ENCODE results near the gene ARL4A.

The ARL4A gene

DNA sequence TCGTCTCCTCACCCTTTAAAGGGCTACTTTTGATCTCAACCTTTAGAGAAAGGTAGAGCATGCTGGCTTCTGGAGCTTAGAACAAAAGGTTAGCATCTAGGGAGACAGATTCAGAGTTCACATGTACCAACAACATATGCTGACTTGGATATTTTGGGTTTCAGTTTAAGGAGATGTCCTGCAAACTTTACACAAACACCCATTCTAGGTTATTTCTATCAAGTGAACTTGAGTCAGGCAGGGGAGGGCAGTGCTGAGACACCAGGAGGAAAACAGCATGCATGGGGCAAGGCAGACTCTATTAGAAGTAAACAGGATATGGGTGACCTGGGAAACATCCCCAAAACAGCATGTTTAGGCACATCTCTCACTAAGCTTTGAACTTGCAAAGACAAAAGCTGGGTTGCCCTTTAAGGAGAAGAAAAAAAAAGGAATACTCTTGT, 43.8 kb downstream of the ARL4A start:
- peak; percentile 80 for ATAC-seq
- no peak for TF ChIP-seq ZNF565 (CRISPR knock-in tag; conservative IDR thresholded peaks at IDR 0.05; ENCODE audit: low read depth)
- no peak for TF ChIP-seq PPARA (CRISPR knock-in tag; IDR thresholded peaks at IDR 0.05; ENCODE audit: borderline replicate concordance)
- no peak for TF ChIP-seq ESRRG (CRISPR knock-in tag; IDR thresholded peaks at IDR 0.05)
- TF ChIP-seq ZNF70 (CRISPR knock-in tag; IDR thresholded peaks at IDR 0.05): no peak
- TF ChIP-seq RARB (CRISPR knock-in tag; IDR thresholded peaks at IDR 0.05): no peak
- no peak for TF ChIP-seq CSDC2 (CRISPR knock-in tag; IDR thresholded peaks at IDR 0.05)
- no peak for TF ChIP-seq ZNF8 (CRISPR knock-in tag; IDR thresholded peaks at IDR 0.05)
- TF ChIP-seq TCF4 (CRISPR knock-in tag; IDR thresholded peaks at IDR 0.05; ENCODE audit: borderline replicate concordance): no peak
- TF ChIP-seq GLIS3 (CRISPR knock-in tag; IDR thresholded peaks at IDR 0.05): no peak
- TF ChIP-seq, protein P1, sequence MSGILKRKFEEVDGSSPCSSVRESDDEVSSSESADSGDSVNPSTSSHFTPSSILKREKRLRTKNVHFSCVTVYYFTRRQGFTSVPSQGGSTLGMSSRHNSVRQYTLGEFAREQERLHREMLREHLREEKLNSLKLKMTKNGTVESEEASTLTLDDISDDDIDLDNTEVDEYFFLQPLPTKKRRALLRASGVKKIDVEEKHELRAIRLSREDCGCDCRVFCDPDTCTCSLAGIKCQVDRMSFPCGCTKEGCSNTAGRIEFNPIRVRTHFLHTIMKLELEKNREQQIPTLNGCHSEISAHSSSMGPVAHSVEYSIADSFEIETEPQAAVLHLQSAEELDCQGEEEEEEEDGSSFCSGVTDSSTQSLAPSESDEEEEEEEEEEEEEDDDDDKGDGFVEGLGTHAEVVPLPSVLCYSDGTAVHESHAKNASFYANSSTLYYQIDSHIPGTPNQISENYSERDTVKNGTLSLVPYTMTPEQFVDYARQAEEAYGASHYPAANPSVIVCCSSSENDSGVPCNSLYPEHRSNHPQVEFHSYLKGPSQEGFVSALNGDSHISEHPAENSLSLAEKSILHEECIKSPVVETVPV (CRISPR knock-in tag; IDR thresholded peaks at IDR 0.05): no peak
- TF ChIP-seq, protein P2, sequence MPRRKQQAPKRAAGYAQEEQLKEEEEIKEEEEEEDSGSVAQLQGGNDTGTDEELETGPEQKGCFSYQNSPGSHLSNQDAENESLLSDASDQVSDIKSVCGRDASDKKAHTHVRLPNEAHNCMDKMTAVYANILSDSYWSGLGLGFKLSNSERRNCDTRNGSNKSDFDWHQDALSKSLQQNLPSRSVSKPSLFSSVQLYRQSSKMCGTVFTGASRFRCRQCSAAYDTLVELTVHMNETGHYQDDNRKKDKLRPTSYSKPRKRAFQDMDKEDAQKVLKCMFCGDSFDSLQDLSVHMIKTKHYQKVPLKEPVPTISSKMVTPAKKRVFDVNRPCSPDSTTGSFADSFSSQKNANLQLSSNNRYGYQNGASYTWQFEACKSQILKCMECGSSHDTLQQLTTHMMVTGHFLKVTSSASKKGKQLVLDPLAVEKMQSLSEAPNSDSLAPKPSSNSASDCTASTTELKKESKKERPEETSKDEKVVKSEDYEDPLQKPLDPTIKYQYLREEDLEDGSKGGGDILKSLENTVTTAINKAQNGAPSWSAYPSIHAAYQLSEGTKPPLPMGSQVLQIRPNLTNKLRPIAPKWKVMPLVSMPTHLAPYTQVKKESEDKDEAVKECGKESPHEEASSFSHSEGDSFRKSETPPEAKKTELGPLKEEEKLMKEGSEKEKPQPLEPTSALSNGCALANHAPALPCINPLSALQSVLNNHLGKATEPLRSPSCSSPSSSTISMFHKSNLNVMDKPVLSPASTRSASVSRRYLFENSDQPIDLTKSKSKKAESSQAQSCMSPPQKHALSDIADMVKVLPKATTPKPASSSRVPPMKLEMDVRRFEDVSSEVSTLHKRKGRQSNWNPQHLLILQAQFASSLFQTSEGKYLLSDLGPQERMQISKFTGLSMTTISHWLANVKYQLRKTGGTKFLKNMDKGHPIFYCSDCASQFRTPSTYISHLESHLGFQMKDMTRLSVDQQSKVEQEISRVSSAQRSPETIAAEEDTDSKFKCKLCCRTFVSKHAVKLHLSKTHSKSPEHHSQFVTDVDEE (CRISPR knock-in tag; IDR thresholded peaks at IDR 0.05): no peak
- no peak for TF ChIP-seq ZC3H10 (CRISPR knock-in tag; IDR thresholded peaks at IDR 0.05)
- no peak for TF ChIP-seq TOX (CRISPR knock-in tag; IDR thresholded peaks at IDR 0.05; ENCODE audit: borderline replicate concordance)

DNA sequence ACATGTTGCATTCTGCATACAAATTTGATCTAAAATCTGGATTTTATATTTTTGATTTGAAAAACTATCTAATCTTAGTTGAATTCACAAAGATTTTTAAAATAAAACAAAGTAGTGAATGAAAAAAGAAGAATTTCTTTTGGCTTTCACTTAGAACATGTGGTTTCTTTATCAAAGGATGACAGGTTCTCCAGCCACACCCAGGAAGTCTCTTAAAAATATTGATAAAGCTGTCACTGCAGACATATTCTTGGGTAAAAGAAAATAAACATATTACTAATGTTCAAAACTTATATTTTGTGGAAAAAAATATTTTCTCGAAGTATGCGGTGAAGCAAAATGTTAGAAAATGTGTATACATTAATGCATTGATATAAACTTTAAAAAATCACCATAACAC, 44.3 kb downstream of the ARL4A start:
- ATAC-seq: no peak
- no peak for TF ChIP-seq OSR1 (CRISPR knock-in tag; IDR thresholded peaks at IDR 0.05)
- no peak for TF ChIP-seq ZFP30 (CRISPR knock-in tag; IDR thresholded peaks at IDR 0.05)
- no peak for TF ChIP-seq GLIS3 (CRISPR knock-in tag; IDR thresholded peaks at IDR 0.05)
- no peak for TF ChIP-seq ISL1 (CRISPR knock-in tag; IDR thresholded peaks at IDR 0.05)
- TF ChIP-seq ARNTL (CRISPR knock-in tag; IDR thresholded peaks at IDR 0.05; ENCODE audit: borderline replicate concordance, low read depth): no peak
- TF ChIP-seq ZC3H10 (CRISPR knock-in tag; IDR thresholded peaks at IDR 0.05): no peak
- TF ChIP-seq TOX (CRISPR knock-in tag; IDR thresholded peaks at IDR 0.05; ENCODE audit: borderline replicate concordance): no peak
- no peak for TF ChIP-seq PPARA (CRISPR knock-in tag; IDR thresholded peaks at IDR 0.05; ENCODE audit: borderline replicate concordance)
- TF ChIP-seq ESRRG (CRISPR knock-in tag; IDR thresholded peaks at IDR 0.05): no peak
- TF ChIP-seq RARB (CRISPR knock-in tag; IDR thresholded peaks at IDR 0.05): no peak
- no peak for TF ChIP-seq ZFP3 (CRISPR knock-in tag; IDR thresholded peaks at IDR 0.05)
- no peak for TF ChIP-seq SNAI2 (CRISPR knock-in tag; IDR thresholded peaks at IDR 0.05)
- TF ChIP-seq, protein P3, sequence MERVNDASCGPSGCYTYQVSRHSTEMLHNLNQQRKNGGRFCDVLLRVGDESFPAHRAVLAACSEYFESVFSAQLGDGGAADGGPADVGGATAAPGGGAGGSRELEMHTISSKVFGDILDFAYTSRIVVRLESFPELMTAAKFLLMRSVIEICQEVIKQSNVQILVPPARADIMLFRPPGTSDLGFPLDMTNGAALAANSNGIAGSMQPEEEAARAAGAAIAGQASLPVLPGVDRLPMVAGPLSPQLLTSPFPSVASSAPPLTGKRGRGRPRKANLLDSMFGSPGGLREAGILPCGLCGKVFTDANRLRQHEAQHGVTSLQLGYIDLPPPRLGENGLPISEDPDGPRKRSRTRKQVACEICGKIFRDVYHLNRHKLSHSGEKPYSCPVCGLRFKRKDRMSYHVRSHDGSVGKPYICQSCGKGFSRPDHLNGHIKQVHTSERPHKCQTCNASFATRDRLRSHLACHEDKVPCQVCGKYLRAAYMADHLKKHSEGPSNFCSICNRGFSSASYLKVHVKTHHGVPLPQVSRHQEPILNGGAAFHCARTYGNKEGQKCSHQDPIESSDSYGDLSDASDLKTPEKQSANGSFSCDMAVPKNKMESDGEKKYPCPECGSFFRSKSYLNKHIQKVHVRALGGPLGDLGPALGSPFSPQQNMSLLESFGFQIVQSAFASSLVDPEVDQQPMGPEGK (CRISPR knock-in tag; IDR thresholded peaks at IDR 0.05; ENCODE audit: borderline replicate concordance): no peak
- TF ChIP-seq BACH2 (CRISPR knock-in tag; IDR thresholded peaks at IDR 0.05; ENCODE audit: borderline replicate concordance): no peak
- TF ChIP-seq TCF4 (CRISPR knock-in tag; IDR thresholded peaks at IDR 0.05; ENCODE audit: borderline replicate concordance): no peak
- TF ChIP-seq ZNF565 (CRISPR knock-in tag; conservative IDR thresholded peaks at IDR 0.05; ENCODE audit: low read depth): no peak
- no peak for TF ChIP-seq CSDC2 (CRISPR knock-in tag; IDR thresholded peaks at IDR 0.05)

DNA sequence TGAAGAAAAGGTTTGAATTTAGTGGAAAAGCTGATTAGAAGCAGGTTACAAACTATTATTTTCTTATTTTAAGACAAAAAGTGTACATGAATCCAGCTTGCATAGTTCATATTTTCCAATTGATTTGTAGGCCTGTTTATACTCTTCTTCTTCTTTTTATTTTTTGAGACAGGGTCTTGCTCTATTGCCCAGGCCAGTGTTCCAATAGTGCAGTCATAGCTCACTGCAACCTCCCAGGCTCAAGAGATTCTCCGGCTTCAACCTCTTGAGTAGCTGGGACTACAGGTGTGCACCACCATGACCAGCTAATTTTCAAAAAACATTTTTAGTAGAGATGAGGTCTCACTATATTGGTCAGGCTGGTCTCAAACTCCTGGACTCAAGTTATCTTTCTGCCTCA, 45.0 kb downstream of the ARL4A start:
- ATAC-seq: no peak
- no peak for TF ChIP-seq TCF4 (CRISPR knock-in tag; IDR thresholded peaks at IDR 0.05; ENCODE audit: borderline replicate concordance)
- no peak for TF ChIP-seq ZFP30 (CRISPR knock-in tag; IDR thresholded peaks at IDR 0.05)
- TF ChIP-seq CSDC2 (CRISPR knock-in tag; IDR thresholded peaks at IDR 0.05): no peak

DNA sequence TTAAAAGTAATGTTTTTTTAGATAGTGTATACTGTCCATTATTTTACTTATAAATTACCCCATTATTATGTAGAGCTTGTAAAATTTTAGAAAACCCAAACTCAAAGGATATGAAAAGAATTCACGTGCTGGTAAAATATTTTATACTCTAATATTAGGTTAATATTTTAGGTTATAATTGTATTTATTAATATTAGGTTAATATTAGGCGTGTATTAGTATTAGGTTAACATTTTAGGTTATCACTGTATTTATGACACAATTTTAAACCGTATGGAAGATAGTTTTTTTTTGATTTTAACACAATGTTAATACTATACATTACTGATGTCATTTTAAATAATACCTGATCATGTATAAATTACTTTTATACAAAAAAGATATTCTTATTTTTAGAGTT, 48.5 kb downstream of the ARL4A start:
- TF ChIP-seq BACH2 (CRISPR knock-in tag; IDR thresholded peaks at IDR 0.05; ENCODE audit: borderline replicate concordance): no peak
- no peak for TF ChIP-seq OSR1 (CRISPR knock-in tag; IDR thresholded peaks at IDR 0.05)
- TF ChIP-seq, protein P3 (CRISPR knock-in tag; IDR thresholded peaks at IDR 0.05; ENCODE audit: borderline replicate concordance): no peak
- no peak for TF ChIP-seq ZC3H10 (CRISPR knock-in tag; IDR thresholded peaks at IDR 0.05)
- TF ChIP-seq RARB (CRISPR knock-in tag; IDR thresholded peaks at IDR 0.05): no peak
- no peak for TF ChIP-seq ZNF8 (CRISPR knock-in tag; IDR thresholded peaks at IDR 0.05)
- TF ChIP-seq ISL1 (CRISPR knock-in tag; IDR thresholded peaks at IDR 0.05): no peak
- no peak for TF ChIP-seq ZNF70 (CRISPR knock-in tag; IDR thresholded peaks at IDR 0.05)
- TF ChIP-seq TCF4 (CRISPR knock-in tag; IDR thresholded peaks at IDR 0.05; ENCODE audit: borderline replicate concordance): no peak
- TF ChIP-seq ARNTL (CRISPR knock-in tag; IDR thresholded peaks at IDR 0.05; ENCODE audit: borderline replicate concordance, low read depth): no peak
- ATAC-seq: no peak

Measured in SK-N-SH treated with all-trans-retinoic acid at 6 μM for 48 hours (cell line).